Mucosa of stomach (tissue), 1 donor: ENCODE measurements around the gene MROH2A.

Experiments used
- H3K27me3 ChIP-seq: one replicate; pipeline ENCODE4 v1.7.0; 2013; ENCODE audit warnings: mild to moderate bottlenecking, low read length; ENCODE audit not compliant: control insufficient read depth, insufficient read depth
- H3K36me3 ChIP-seq: one replicate; pipeline ENCODE4 v1.7.0; 2013; ENCODE audit warnings: low read length; ENCODE audit not compliant: control insufficient read depth, insufficient read depth
- H3K4me1 ChIP-seq: one replicate; pipeline ENCODE4 v1.7.0; 2013; ENCODE audit warnings: mild to moderate bottlenecking, low read length; ENCODE audit not compliant: control insufficient read depth, insufficient read depth
- H3K4me3 ChIP-seq: one replicate; pipeline ENCODE4 v1.7.0; 2013; ENCODE audit warnings: low read length
- H3K9ac ChIP-seq: one replicate; pipeline ENCODE4 v1.7.0; 2013; ENCODE audit warnings: mild to moderate bottlenecking, low read length, moderate library complexity
- H3K9me3 ChIP-seq: one replicate; pipeline ENCODE4 v1.7.0; 2013; ENCODE audit warnings: mild to moderate bottlenecking, low read length, moderate library complexity; ENCODE audit not compliant: control insufficient read depth
- donor health status: Pancreatic carcinoma.

Gene MROH2A

GRCh38 chr2:233769260-233769659 lies 8.9 kb upstream of the MROH2A start:
- Histone ChIP-seq H3K27me3 (no peaks in the 10 kb centered on the region), H3K36me3 (no peaks in the 10 kb centered on the region), H3K9ac (no peak overlapping the region), H3K9me3 (no peaks in the 10 kb centered on the region), H3K4me1 (peaks cover 10% of the 10 kb centered on the region), H3K4me3 (no peak overlapping the region)

DNA sequence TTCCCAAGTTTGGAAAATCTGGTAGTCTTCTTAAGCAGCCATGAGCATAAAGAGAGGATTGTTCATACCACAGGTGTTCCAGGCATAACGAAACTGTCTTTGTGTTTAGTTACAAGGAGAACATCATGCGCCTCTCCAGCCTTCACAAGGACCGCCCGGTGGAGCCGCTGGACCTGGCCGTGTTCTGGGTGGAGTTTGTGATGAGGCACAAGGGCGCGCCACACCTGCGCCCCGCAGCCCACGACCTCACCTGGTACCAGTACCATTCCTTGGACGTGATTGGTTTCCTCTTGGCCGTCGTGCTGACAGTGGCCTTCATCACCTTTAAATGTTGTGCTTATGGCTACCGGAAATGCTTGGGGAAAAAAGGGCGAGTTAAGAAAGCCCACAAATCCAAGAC lies 6.0 kb upstream of the MROH2A start:
- H3K9ac ChIP-seq, result no peak overlapping the region
- H3K4me1 ChIP-seq, result no peaks in the 10 kb centered on the region
- no peaks in the 10 kb centered on the region for H3K36me3 ChIP-seq
- H3K4me3 ChIP-seq, result no peak overlapping the region
- H3K9me3 ChIP-seq, result no peaks in the 10 kb centered on the region
- H3K27me3 ChIP-seq, result no peaks in the 10 kb centered on the region

DNA sequence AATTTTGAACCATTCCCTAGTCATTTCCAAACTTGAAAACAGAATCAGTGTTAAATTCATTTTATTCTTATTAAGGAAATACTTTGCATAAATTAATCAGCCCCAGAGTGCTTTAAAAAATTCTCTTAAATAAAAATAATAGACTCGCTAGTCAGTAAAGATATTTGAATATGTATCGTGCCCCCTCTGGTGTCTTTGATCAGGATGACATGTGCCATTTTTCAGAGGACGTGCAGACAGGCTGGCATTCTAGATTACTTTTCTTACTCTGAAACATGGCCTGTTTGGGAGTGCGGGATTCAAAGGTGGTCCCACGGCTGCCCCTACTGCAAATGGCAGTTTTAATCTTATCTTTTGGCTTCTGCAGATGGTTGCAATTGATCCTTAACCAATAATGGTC lies 5.5 kb upstream of the MROH2A start:
- Histone ChIP-seq H3K9ac (no peak overlapping the region), H3K27me3 (no peaks in the 10 kb centered on the region), H3K36me3 (no peaks in the 10 kb centered on the region), H3K9me3 (no peaks in the 10 kb centered on the region), H3K4me3 (no peak overlapping the region), H3K4me1 (no peaks in the 10 kb centered on the region)

- no peaks in the 10 kb centered on the region for H3K36me3 ChIP-seq
Measured at GRCh38 chr2:233773854-233774253, 4.3 kb upstream of the MROH2A start.

GRCh38 chr2:233775414-233775813 lies 2.7 kb upstream of the MROH2A start:
- no peaks in the 10 kb centered on the region for H3K9me3 ChIP-seq
- H3K4me1 ChIP-seq, result no peaks in the 10 kb centered on the region

More at GRCh38 chr2:233773854-233774253, 4.3 kb upstream of the MROH2A start:
- H3K9me3 ChIP-seq, result no peaks in the 10 kb centered on the region
- H3K9ac ChIP-seq, result no peak overlapping the region
- no peaks in the 10 kb centered on the region for H3K27me3 ChIP-seq
- no peak overlapping the region for H3K4me3 ChIP-seq
- H3K4me1 ChIP-seq, result no peaks in the 10 kb centered on the region

GRCh38 chr2:233779722-233780121 lies 1.6 kb downstream of the MROH2A start:
- no peaks in the 10 kb centered on the region for H3K4me1 ChIP-seq
- H3K9ac ChIP-seq, result no peak overlapping the region
- no peak overlapping the region for H3K4me3 ChIP-seq
- no peaks in the 10 kb centered on the region for H3K27me3 ChIP-seq
- no peaks in the 10 kb centered on the region for H3K36me3 ChIP-seq
- H3K9me3 ChIP-seq, result no peaks in the 10 kb centered on the region

More at GRCh38 chr2:233775414-233775813, 2.7 kb upstream of the MROH2A start:
- no peak overlapping the region for H3K4me3 ChIP-seq
- H3K9ac ChIP-seq, result no peak overlapping the region
- H3K36me3 ChIP-seq, result no peaks in the 10 kb centered on the region
- H3K27me3 ChIP-seq, result no peaks in the 10 kb centered on the region

DNA sequence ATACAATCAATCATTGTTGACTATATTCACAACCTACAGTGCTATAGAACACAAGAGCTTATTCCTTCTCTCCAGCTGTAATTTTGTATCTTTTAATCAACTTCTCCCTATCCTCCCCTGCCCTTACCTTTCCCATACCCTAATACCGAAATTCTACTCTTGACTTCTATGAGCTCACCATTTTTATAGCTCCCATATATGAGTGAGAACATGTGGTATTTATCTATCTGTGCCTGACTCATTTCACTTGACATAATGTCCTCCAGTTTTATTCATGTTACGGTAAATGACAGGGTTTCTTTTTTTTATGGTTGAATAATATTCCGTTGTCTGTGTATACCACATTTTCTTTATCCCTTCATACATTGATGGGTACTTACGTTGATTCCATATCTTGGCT lies 2.6 kb downstream of the MROH2A start:
- Histone ChIP-seq H3K4me3 (no peak overlapping the region), H3K4me1 (no peaks in the 10 kb centered on the region), H3K36me3 (no peaks in the 10 kb centered on the region), H3K9me3 (no peaks in the 10 kb centered on the region), H3K27me3 (no peaks in the 10 kb centered on the region), H3K9ac (no peak overlapping the region)

- Histone ChIP-seq H3K36me3 (no peaks in the 10 kb centered on the region), H3K27me3 (no peaks in the 10 kb centered on the region), H3K9ac (no peak overlapping the region), H3K9me3 (no peaks in the 10 kb centered on the region), H3K4me1 (no peaks in the 10 kb centered on the region), H3K4me3 (no peak overlapping the region)
Measured at GRCh38 chr2:233789554-233789953, 11.4 kb downstream of the MROH2A start.

- Histone ChIP-seq H3K4me1 (no peaks in the 10 kb centered on the region), H3K9ac (no peak overlapping the region), H3K9me3 (no peaks in the 10 kb centered on the region), H3K36me3 (no peaks in the 10 kb centered on the region), H3K4me3 (no peak overlapping the region), H3K27me3 (no peaks in the 10 kb centered on the region)
Measured at GRCh38 chr2:233791151-233791882, 13.2 kb downstream of the MROH2A start.

GRCh38 chr2:233791883-233792329 lies 13.8 kb downstream of the MROH2A start:
- Histone ChIP-seq H3K27me3 (no peaks in the 10 kb centered on the region), H3K4me3 (no peak overlapping the region), H3K9ac (no peak overlapping the region), H3K36me3 (no peaks in the 10 kb centered on the region), H3K4me1 (no peaks in the 10 kb centered on the region), H3K9me3 (no peaks in the 10 kb centered on the region)

DNA sequence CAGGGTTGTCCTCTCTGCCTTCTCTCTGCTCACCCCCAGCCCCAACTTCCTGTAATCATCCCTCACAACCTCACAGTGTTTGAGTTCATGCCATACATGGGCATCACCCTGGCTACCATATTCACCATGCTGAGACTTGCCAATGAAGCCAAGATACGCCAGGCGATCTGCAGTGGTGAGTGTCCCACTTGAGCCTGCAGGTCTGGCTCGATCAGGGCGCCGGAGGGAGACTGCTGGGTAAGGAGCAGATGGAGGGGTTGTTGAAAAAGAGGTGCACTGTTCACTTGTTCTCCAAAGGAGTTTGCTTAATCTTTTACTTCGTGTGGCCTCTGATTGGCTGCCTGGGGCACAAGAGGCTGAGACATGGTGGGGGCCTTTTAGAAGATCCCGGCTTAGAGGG lies 14.6 kb downstream of the MROH2A start:
- Histone ChIP-seq H3K4me1 (no peaks in the 10 kb centered on the region), H3K36me3 (no peaks in the 10 kb centered on the region), H3K9ac (no peak overlapping the region), H3K9me3 (no peaks in the 10 kb centered on the region), H3K4me3 (no peak overlapping the region), H3K27me3 (no peaks in the 10 kb centered on the region)

- H3K9ac ChIP-seq, result no peak overlapping the region
- H3K27me3 ChIP-seq, result no peaks in the 10 kb centered on the region
- no peaks in the 10 kb centered on the region for H3K36me3 ChIP-seq
- no peaks in the 10 kb centered on the region for H3K4me1 ChIP-seq
- no peak overlapping the region for H3K4me3 ChIP-seq
- no peaks in the 10 kb centered on the region for H3K9me3 ChIP-seq
Measured at GRCh38 chr2:233793465-233794127, 15.5 kb downstream of the MROH2A start.
